ENCODE measurements around the gene TMPRSS15.

DNA sequence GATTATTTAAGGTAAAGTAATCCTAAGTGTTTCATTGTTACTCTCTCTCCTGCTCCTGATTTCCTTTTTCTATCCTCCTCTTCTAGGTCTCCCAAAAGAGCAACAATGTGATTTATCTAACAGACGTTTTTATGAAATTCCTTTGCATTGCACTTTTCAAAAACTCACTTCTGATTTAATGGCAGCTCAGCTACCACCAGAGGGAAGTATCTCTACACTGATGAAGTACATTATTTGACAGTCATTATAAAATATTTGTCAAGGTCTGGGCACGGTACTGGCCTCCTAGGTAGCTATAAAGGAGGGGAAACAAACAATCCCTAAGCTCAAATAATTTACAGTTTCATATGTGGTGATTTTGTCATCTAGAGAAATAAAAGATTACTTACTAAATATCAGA is 15.6 kb downstream of the TMPRSS15 start:
- TF ChIP-seq, protein P1, sequence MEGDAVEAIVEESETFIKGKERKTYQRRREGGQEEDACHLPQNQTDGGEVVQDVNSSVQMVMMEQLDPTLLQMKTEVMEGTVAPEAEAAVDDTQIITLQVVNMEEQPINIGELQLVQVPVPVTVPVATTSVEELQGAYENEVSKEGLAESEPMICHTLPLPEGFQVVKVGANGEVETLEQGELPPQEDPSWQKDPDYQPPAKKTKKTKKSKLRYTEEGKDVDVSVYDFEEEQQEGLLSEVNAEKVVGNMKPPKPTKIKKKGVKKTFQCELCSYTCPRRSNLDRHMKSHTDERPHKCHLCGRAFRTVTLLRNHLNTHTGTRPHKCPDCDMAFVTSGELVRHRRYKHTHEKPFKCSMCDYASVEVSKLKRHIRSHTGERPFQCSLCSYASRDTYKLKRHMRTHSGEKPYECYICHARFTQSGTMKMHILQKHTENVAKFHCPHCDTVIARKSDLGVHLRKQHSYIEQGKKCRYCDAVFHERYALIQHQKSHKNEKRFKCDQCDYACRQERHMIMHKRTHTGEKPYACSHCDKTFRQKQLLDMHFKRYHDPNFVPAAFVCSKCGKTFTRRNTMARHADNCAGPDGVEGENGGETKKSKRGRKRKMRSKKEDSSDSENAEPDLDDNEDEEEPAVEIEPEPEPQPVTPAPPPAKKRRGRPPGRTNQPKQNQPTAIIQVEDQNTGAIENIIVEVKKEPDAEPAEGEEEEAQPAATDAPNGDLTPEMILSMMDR (IDR thresholded peaks at IDR 0.05; ENCODE audit: insufficient read depth, low read depth, low read length) = no peak
- TF ChIP-seq EZH2 (IDR thresholded peaks at IDR 0.05; ENCODE audit: insufficient read depth, low read length) = no peak
